GM19193 (cell line): ENCODE data around the gene UGT2B10.
"Not testable (repeated sequence)": the region's sequence is repeated elsewhere in the genome, so short reads cannot be mapped to it uniquely, and the experiment has no call there.

Source experiments
- POLR2A ChIP-seq: IDR thresholded peaks from 4 replicates; pipeline ENCODE4 v1.6.1; 2011; ENCODE audit not compliant: insufficient read depth, insufficient read length; ENCODE audit errors: extremely low read depth

UGT2B10 gene

GRCh38 chr4:68815617-68816409 lies at the start of gene UGT2B10:
TSS of gene UGT2B10 (plus strand) at chr4:68815994. CDS start at chr4:68816020, 26 bp downstream.
- not testable (repeated sequence) for TF ChIP-seq POLR2A

- no peak for TF ChIP-seq POLR2A
Measured at GRCh38 chr4:68773699-68774098, 42.1 kb upstream of the UGT2B10 start.

GRCh38 chr4:68780232-68780631 lies 35.6 kb upstream of the UGT2B10 start:
- TF ChIP-seq POLR2A: no peak

- TF ChIP-seq POLR2A: no peak
Measured at GRCh38 chr4:68797048-68797447, 18.7 kb upstream of the UGT2B10 start.

GRCh38 chr4:68797618-68798017 lies 18.2 kb upstream of the UGT2B10 start:
- no peak for TF ChIP-seq POLR2A

GRCh38 chr4:68803013-68803412 lies 12.8 kb upstream of the UGT2B10 start:
- no peak for TF ChIP-seq POLR2A

- no peak for TF ChIP-seq POLR2A
Measured at GRCh38 chr4:68808060-68808459, 7.7 kb upstream of the UGT2B10 start.

GRCh38 chr4:68810919-68811318 lies 4.9 kb upstream of the UGT2B10 start:
- no peak for TF ChIP-seq POLR2A

- TF ChIP-seq POLR2A: no peak
Measured at GRCh38 chr4:68817386-68817785, 1.6 kb downstream of the UGT2B10 start.

GRCh38 chr4:68831642-68832041 lies 15.8 kb downstream of the UGT2B10 start:
- TF ChIP-seq POLR2A: no peak

GRCh38 chr4:68850293-68850692 lies 34.5 kb downstream of the UGT2B10 start:
- TF ChIP-seq POLR2A: no peak

GRCh38 chr4:68855771-68856170 lies 40.0 kb downstream of the UGT2B10 start:
- no peak for TF ChIP-seq POLR2A

GRCh38 chr4:68858039-68858438 lies 42.2 kb downstream of the UGT2B10 start:
- TF ChIP-seq POLR2A: no peak

- no peak for TF ChIP-seq POLR2A
Measured at GRCh38 chr4:68859655-68860054, 43.9 kb downstream of the UGT2B10 start.

GRCh38 chr4:68861057-68861456 lies 45.3 kb downstream of the UGT2B10 start:
- no peak for TF ChIP-seq POLR2A

GRCh38 chr4:68864438-68865187 lies 48.8 kb downstream of the UGT2B10 start:
- TF ChIP-seq POLR2A: no peak
